Activated CD8-positive, alpha-beta memory T cell treated with anti-CD3 and anti-CD28 coated beads for 24 hours (primary cell): ENCODE data around the gene OOEP.

Experiments used
- DNase-seq: peaks from one replicate; pipeline ENCODE4 v3.0.0-alpha.2; 2020

Gene OOEP

GRCh38 chr6:73364121-73364520 is 5.6 kb downstream of the OOEP start:
- no peak for DNase-seq

DNA sequence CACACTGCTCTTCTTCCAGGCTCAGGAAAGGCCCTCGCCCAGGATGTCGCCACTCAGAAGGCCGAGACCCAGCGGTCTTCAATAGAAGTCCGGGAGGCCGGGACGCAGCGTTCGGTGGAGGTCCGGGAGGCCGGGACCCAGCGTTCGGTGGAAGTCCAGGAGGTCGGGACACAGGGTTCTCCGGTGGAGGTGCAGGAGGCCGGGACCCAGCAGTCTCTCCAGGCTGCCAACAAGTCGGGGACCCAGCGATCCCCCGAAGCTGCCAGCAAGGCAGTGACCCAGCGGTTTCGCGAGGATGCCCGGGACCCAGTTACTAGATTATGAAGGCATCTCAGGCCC is 6.2 kb downstream of the OOEP start:
- DNase-seq: no peak

GRCh38 chr6:73362869-73363536 is 6.7 kb downstream of the OOEP start:
- no peak for DNase-seq

- DNase-seq: no peak
Observed at GRCh38 chr6:73362358-73362757, 7.3 kb downstream of the OOEP start, which contains the start of gene KHDC3L. KHDC3L (plus strand) TSS chr6:73362658; CDS start chr6:73362730, 72 bp downstream.

DNA sequence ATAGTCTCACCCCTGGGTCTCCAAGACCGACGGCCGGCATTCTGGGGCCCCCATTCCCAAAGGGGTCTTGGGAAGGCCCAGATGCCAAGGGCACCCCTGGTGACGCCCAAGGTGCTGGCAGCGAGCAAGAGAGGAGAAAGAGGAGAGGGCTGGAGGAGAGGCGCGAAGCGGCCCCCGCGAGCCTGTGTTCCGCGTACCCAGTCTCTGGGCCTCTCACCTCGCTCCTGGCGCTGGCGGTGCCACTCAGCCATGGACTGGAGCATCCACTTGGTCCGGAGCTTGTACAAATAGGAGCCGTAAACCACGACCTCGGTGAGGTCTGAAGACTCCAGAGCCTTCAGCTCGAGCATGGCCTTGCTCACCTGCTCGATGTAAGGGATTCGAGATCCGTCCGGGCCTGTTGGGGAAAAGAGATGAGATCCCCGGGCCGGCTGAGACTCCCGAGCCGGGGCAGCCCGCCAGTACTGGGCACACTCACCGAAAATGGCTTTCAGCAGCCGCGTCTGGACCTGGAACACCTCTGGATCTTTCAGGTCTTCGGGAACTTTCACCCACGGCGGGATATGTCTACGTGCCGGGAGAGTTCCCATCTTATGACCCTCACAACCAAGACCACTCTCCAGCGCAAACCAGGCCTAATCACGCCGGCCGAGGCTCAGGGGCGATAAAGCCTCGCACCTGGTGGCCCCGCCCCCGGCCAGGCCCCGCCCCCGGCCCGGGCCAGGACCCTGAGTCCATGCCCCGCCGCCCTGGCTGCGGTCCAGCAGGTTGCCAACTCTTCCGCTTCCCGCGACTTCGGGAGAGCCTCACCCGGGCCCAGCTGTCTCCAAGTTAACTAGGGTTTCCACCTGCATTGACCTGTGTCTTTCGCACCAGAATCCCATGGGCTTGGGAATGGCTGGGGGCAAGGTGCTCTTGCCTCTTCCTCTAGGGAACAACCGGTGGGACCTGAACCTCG is 15.8 kb downstream of the OOEP start, which contains the start of gene DPPA5:
DPPA5 (minus strand) TSS at position 641 of the 958 bp plus-strand sequence; CDS start at position 590, 51 bp downstream.
- no peak for DNase-seq

DNA sequence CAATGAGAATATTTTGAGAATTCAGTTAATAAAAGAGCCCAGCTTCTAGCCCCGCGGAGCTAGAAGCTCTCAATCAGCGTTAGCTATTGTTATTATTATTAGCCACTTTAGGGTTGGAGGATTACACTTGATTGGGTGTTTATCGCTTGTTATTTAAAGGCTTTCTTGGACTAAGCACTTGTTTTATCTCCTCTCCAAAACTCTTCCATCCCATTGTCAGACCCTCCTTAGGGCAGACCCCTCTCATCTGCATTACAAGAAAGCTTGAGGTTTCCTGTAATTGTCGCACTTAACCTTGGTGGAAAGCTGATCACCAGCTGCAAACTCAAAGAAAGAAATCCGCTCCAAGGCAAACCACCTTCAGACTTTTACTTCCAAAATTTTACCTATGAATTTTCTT is 20.4 kb downstream of the OOEP start:
- DNase-seq: no peak

GRCh38 chr6:73348550-73349204 is 21.0 kb downstream of the OOEP start:
- no peak for DNase-seq

DNA sequence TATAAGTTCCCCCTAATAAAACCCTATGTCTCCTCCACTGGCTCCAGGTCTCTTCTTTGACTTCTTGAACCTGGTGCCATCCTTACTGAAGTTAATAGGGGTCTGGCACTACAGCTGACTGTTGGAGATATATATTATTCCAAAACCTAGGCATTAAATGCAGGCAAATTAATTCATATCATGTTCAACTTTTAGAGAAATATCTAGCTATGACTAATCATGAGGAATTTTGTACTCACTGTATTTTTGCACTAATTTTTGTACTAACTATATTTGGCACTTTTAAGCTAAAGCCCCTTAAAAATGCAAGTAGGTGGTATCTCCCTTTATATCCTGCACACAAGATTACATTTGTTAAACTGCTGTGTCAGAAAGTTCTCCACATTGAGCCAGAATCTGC is 26.5 kb downstream of the OOEP start:
- DNase-seq: no peak

- no peak for DNase-seq
Observed at GRCh38 chr6:73342174-73342573, 27.5 kb downstream of the OOEP start.

DNA sequence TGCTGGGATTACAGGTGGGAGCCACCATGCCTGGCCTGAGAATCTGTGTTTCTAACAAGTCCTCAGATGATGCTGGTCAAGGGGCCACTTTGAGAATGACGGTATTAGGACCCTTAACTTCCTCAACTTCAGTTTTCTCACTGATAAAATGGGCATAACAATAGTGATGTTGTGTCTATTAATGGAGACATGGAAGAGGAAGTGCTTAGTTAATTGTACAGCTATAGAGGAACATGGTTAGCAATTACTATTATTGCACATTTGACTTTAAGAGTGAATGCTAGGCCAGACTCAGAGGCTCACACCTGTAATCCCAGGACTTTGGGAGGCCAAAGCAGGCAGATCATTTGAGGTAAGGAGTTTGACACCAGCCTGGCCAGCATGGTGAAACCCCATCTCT is 28.4 kb downstream of the OOEP start:
- no peak for DNase-seq

DNA sequence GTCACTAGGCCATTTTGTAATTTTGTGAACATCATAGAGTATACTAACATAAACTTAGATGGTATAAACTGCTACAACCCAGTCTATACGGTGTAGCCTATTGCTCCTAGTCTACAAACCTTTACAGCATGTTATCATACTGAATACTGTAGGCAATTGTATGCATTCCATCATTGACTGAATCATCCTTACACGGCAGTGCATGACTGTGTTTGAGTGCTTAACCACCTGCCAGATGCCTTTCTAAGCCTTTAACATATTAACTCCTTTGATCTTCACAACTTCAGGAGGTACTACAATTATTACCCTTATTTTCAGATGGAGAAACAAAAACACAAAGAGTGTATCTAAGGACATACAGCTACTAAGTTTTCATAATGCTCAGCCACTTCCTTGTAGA is 29.6 kb downstream of the OOEP start:
- DNase-seq: no peak

- DNase-seq: no peak
Observed at GRCh38 chr6:73339340-73339739, 30.4 kb downstream of the OOEP start.

DNA sequence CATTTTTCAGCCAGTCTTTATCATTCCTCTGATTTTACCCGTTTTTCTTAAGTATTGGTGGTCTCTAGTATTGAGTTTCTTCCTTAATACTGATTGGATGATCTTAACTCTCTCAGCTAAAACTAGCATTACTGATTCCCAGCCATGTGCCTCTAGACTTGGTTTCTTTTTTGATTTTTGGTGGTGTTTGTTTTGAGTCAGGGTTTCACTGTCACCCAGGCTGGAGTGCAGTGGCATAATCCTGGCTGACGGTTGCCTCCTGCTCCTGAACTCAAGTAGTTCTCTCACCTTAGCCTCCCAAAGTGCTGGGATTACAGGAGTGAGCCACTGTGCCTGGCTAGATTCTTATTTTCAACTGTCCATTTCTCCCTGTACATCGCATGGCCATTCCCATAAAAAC is 40.5 kb downstream of the OOEP start:
- DNase-seq: no peak

DNA sequence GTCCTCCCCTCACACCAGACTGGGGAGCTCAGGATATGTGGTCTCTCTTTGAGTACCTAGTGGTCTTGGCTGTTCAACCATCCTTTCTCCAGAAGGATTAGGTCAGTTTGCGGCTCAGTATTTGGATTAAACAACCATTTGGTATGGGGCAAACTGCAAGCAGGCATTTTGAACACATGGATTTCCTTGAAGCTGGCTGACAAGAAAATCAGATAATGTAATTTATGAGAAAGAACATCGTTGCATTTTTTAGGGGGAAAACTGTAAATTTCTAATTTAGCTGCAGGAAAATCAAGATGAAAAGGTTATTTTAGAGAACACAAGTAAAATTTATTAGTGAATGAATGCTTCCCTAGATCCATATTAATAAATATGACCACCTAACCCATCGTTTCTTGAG is 40.9 kb downstream of the OOEP start:
- no peak for DNase-seq

DNA sequence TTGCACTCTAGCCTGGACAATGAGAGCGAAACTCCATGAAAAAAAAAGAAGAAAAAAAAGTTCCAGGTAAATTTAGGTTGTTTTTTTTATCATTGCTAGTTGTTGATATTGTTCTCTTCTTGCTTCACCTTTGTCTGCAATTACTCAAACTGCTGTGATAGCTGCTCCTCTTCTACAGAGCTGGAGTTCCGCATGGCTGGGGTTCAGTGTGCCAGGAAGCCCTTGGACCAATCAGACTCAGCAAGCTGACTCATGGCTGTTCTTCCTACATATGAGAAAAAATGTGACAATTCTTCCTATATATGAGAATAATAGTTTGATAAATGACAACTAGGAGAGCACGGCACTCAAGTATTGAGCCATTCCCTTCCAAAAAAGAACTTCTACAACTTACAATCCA is 44.0 kb downstream of the OOEP start:
- no peak for DNase-seq

- DNase-seq: no peak
Observed at GRCh38 chr6:73323323-73323722, 46.4 kb downstream of the OOEP start.
